ENCODE measurements around the gene BSND.

GRCh38 chr1:55055951-55056631, 57.4 kb downstream of the BSND start:
- TF ChIP-seq IRF1 (CRISPR knock-in tag; IDR thresholded peaks at IDR 0.05): no peak
- no peak for TF ChIP-seq FOXP1 (CRISPR knock-in tag; IDR thresholded peaks at IDR 0.05; ENCODE audit: borderline replicate concordance)
- TF ChIP-seq USF2 (CRISPR knock-in tag; IDR thresholded peaks at IDR 0.05): no peak
